ENCODE data around the gene ERG28.

DNA sequence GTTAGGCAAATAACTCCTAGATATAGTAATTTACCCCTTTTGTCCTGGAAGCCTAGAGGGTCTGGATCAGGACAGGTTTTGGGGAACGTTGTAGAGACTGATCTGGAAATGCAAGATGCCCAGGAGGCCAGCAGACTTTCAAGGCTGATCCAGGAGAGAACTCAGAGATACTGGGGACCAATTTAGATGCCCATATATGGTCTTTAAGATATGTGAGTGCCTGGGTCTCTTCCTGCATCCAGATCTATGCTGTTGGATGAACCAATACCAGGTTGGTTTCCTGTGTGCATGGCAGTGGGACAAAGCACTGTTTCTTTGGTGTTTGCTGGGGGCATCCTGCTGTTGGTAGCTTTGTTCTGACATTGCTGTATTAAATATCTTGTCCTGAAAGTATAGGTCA lies 5.4 kb downstream of the ERG28 start:
- TF ChIP-seq CTCF (IDR thresholded peaks at IDR 0.05 in 2 of 3, conservative IDR thresholded peaks at IDR 0.05 in 1 of 3; ENCODE audit: borderline replicate concordance in 1 of 3, insufficient read depth in 1 of 3, low read depth in 2 of 3, low read length in 2 of 3) (no peak), POLR2A (IDR thresholded peaks at IDR 0.05; ENCODE audit: borderline replicate concordance, extremely low read depth, insufficient read depth, insufficient read length) (no peak), RAD21 (IDR thresholded peaks at IDR 0.05; ENCODE audit: low read depth) (no peak), REST (IDR thresholded peaks at IDR 0.05; ENCODE audit: low read depth) (no peak), POLR2AphosphoS5 (IDR thresholded peaks at IDR 0.05; ENCODE audit: low read depth, low read length) (no peak), SIN3A (IDR thresholded peaks at IDR 0.05; ENCODE audit: low read depth) (no peak), EZH2 (IDR thresholded peaks at IDR 0.05) (no peak), EZH2phosphoT487 (IDR thresholded peaks at IDR 0.05; ENCODE audit: borderline replicate concordance) (no peak), ELF1 (IDR thresholded peaks at IDR 0.05; ENCODE audit: borderline replicate concordance, low read depth) (no peak), ZBTB33 (IDR thresholded peaks at IDR 0.05; ENCODE audit: extremely low read depth, insufficient replicate concordance, low read length) (no peak)
- TF ChIP-seq, protein P1, sequence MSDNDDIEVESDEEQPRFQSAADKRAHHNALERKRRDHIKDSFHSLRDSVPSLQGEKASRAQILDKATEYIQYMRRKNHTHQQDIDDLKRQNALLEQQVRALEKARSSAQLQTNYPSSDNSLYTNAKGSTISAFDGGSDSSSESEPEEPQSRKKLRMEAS (IDR thresholded peaks at IDR 0.05): no peak
